Measurements from ENCODE around the gene DDX24. TPM values are rescaled to one million over a fixed set of nuclear protein-coding genes. Genes with fewer than 3 reads are reported as not detected.

DDX24 gene
- total RNA-seq, 1 experiment from 2014 or later: 40.4 TPM

DNA sequence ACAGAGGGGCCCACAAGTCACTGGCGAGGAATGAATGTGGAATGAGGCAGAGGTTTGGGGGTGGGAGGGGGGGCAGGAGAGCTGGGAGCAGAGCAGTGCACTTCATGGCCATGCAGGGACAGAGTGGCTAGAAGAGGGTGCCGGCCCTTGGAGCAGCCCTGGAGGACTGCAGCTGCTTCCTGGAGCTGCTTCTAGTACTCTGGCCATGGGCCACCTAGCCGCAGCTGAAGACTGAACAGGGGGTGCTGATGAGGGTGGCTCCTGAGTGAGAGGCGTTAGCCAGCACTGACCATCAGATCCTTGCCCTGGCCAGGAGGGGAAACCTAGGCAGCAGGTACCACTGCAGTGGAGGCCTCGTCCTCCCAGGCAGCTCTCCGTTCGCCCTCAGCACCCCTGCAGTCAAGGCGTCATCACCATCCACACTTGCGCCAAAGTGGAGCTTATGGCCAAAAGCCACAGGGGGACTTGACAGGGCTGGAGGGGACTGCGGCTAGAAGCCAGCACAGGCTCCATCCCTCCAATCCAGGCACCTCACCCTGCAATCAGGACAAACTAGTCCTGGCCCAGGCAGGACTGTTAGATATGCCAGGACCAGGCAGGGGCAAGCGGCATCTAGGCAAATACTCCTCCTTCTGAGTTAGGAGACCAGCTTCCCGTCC is 38.4 kb downstream of the DDX24 start:
- no peak overlapping the region for H2AFZ ChIP-seq
- no peaks in the 10 kb centered on the region for H3K4me1 ChIP-seq (replicated peaks; ENCODE audit: insufficient read depth)
- no peaks in the 10 kb centered on the region for H4K20me1 ChIP-seq (ENCODE audit: insufficient read depth)
- DNase-seq: no peak
- H3K27ac ChIP-seq: no peak overlapping the region
- no TSS peak for BruUV-seq (replicated peaks)
- no peaks in the 10 kb centered on the region for H3K9me2 ChIP-seq (ENCODE audit: insufficient read depth)
- no peaks in the 10 kb centered on the region for H3K36me3 ChIP-seq (ENCODE audit: low read depth)
- ChIA-PET CTCF (no interaction called here), POLR2A (ENCODE audit: unreplicated experiment) (no interaction called here)
- no peaks in the 10 kb centered on the region for H3K27me3 ChIP-seq (ENCODE audit: insufficient read depth, low read depth)
- no peaks in the 10 kb centered on the region for H3K9me3 ChIP-seq (ENCODE audit: insufficient read depth, low read depth)
- intact Hi-C loops (cut with micrococcal nuclease; ENCODE audit: unreplicated experiment): no loop called here
- no peak overlapping the region for H3K4me3 ChIP-seq
- no peak overlapping the region for H3K4me2 ChIP-seq
- H3K79me2 ChIP-seq (ENCODE audit: low read depth): no peaks in the 10 kb centered on the region
- no peak for TF ChIP-seq EZH2 (IDR thresholded peaks at IDR 0.05; ENCODE audit: low read depth)
- TF ChIP-seq, protein P1, sequence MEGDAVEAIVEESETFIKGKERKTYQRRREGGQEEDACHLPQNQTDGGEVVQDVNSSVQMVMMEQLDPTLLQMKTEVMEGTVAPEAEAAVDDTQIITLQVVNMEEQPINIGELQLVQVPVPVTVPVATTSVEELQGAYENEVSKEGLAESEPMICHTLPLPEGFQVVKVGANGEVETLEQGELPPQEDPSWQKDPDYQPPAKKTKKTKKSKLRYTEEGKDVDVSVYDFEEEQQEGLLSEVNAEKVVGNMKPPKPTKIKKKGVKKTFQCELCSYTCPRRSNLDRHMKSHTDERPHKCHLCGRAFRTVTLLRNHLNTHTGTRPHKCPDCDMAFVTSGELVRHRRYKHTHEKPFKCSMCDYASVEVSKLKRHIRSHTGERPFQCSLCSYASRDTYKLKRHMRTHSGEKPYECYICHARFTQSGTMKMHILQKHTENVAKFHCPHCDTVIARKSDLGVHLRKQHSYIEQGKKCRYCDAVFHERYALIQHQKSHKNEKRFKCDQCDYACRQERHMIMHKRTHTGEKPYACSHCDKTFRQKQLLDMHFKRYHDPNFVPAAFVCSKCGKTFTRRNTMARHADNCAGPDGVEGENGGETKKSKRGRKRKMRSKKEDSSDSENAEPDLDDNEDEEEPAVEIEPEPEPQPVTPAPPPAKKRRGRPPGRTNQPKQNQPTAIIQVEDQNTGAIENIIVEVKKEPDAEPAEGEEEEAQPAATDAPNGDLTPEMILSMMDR (conservative IDR thresholded peaks at IDR 0.05): no peak
- no peaks in the 10 kb centered on the region for H3F3A ChIP-seq (ENCODE audit: insufficient read depth, low read depth)

DNA sequence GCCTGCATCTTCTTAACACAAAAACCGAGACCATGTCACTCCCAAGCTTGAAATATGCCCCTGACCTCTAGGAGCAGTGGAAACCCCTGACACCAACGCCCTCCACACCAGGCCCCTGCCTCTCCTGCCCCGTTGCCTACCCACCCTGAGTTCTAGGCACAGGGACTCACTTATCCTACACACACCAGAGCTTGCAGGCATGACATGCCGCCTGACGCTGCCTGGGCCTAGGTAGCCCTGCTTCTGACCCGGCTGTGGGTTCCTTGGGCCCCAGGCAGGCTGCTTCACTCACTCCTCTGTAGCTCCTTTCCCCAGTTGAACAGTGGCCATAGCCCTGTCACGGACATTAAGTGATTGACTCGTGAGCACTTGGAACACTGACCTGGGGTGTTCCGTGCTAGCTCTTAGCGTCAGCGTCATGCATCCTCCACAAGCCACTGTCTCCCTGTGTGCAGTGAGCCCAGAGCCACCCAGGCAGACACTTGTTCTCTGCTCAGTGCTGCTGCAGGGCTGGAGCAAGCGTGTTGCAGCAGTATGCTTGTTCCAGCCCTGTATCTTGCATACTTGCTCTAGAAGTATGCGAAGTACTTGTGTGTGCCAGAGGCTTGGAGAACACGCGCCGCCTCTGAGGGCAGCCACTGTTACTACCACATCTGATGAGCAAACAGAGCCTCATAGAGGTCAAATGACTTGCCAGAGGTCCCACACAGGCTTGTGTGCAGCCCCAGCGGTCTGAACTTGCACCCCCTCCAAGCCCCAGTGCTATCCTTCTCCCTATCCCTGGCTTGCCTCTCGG is 39.3 kb downstream of the DDX24 start:
- H3K36me3 ChIP-seq (ENCODE audit: low read depth): no peaks in the 10 kb centered on the region
- ChIA-PET POLR2A (ENCODE audit: unreplicated experiment) (no interaction called here), CTCF (interaction anchor here (0.5 kb wide), 1 partner anchor 303 kb away, joined by 3 read pairs; no protein-coding TSS in a partner anchor)
- no peaks in the 10 kb centered on the region for H3K4me1 ChIP-seq (replicated peaks; ENCODE audit: insufficient read depth)
- no peaks in the 10 kb centered on the region for H3F3A ChIP-seq (ENCODE audit: insufficient read depth, low read depth)
- BruUV-seq (replicated peaks): no TSS peak
- intact Hi-C loops (cut with micrococcal nuclease; ENCODE audit: unreplicated experiment): no loop called here
- H3K9me2 ChIP-seq (ENCODE audit: insufficient read depth): no peaks in the 10 kb centered on the region
- no peak overlapping the region for H3K4me3 ChIP-seq
- no peaks in the 10 kb centered on the region for H3K79me2 ChIP-seq (ENCODE audit: low read depth)
- no peak overlapping the region for H2AFZ ChIP-seq
- H3K9me3 ChIP-seq (ENCODE audit: insufficient read depth, low read depth): no peaks in the 10 kb centered on the region
- no peaks in the 10 kb centered on the region for H3K27me3 ChIP-seq (ENCODE audit: insufficient read depth, low read depth)
- no peak for DNase-seq
- H3K27ac ChIP-seq: no peak overlapping the region
- TF ChIP-seq, protein P1 (conservative IDR thresholded peaks at IDR 0.05): no peak
- TF ChIP-seq EZH2 (IDR thresholded peaks at IDR 0.05; ENCODE audit: low read depth): no peak
- H4K20me1 ChIP-seq (ENCODE audit: insufficient read depth): no peaks in the 10 kb centered on the region
- H3K4me2 ChIP-seq: no peak overlapping the region

DNA sequence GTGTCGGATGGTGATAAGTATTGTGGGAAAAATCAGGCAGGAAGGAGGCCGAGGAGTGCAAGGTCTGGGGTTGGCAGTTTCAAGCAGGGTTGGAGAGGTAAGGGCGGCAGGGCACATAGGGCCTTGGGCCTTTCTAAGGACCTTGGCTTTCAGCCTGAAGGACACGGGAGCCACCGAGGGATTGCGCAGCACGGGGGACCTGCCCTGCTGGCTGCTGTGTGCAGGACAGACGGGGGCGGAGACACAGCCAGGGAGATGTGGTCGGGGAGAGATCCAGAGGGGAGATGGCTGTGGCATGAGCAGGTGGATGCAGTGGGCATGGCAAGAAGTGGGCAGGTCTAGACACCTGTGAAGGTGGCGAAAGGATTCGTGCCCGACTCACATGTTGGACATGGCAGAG is 40.2 kb downstream of the DDX24 start:
- Histone ChIP-seq H2AFZ (no peak overlapping the region), H3K9me2 (ENCODE audit: insufficient read depth) (no peaks in the 10 kb centered on the region), H3F3A (ENCODE audit: insufficient read depth, low read depth) (no peaks in the 10 kb centered on the region), H3K4me1 (replicated peaks; ENCODE audit: insufficient read depth) (no peaks in the 10 kb centered on the region), H3K36me3 (ENCODE audit: low read depth) (no peaks in the 10 kb centered on the region), H3K4me2 (no peak overlapping the region), H3K79me2 (ENCODE audit: low read depth) (no peaks in the 10 kb centered on the region), H3K4me3 (no peak overlapping the region), H4K20me1 (ENCODE audit: insufficient read depth) (no peaks in the 10 kb centered on the region), H3K27ac (no peak overlapping the region), H3K27me3 (ENCODE audit: insufficient read depth, low read depth) (no peaks in the 10 kb centered on the region), H3K9me3 (ENCODE audit: insufficient read depth, low read depth) (no peaks in the 10 kb centered on the region)
- DNase-seq: no peak
- intact Hi-C loops (cut with micrococcal nuclease; ENCODE audit: unreplicated experiment): no loop called here
- no TSS peak for BruUV-seq (replicated peaks)
- no peak for TF ChIP-seq EZH2 (IDR thresholded peaks at IDR 0.05; ENCODE audit: low read depth)
- TF ChIP-seq, protein P1 (conservative IDR thresholded peaks at IDR 0.05): no peak
- CTCF ChIA-PET: no interaction called here
- POLR2A ChIA-PET (ENCODE audit: unreplicated experiment): no interaction called here
